ENCODE results near the gene RRM2.

DNA sequence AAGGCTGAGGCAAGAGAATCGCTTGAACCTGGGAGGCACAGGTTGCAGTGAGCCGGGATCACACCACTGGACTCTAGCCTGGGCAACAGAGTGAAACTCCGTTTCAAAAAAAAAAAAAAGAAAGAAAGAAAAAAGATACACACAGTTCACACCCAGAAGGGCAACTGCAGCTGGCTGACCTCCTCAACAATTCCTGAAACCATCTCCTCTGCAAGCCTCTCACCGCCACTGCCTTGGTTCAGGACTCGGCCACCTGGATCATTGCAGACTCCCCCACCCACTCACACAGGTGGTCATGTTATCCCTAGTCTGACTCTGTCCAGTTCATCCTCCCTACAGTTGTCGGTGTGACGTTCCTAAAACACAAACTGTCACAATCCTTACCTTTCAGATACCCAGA, 44.5 kb upstream of the RRM2 start:
- TF ChIP-seq CHD4 (IDR thresholded peaks at IDR 0.05; ENCODE audit: borderline replicate concordance) (no peak), EP300 (IDR thresholded peaks at IDR 0.05) (no peak), POLR2A (IDR thresholded peaks at IDR 0.05; ENCODE audit: low read length) (no peak)
- TF ChIP-seq, protein P1, sequence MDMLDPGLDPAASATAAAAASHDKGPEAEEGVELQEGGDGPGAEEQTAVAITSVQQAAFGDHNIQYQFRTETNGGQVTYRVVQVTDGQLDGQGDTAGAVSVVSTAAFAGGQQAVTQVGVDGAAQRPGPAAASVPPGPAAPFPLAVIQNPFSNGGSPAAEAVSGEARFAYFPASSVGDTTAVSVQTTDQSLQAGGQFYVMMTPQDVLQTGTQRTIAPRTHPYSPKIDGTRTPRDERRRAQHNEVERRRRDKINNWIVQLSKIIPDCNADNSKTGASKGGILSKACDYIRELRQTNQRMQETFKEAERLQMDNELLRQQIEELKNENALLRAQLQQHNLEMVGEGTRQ (IDR thresholded peaks at IDR 0.05) = no peak
- TF ChIP-seq, protein P2, sequence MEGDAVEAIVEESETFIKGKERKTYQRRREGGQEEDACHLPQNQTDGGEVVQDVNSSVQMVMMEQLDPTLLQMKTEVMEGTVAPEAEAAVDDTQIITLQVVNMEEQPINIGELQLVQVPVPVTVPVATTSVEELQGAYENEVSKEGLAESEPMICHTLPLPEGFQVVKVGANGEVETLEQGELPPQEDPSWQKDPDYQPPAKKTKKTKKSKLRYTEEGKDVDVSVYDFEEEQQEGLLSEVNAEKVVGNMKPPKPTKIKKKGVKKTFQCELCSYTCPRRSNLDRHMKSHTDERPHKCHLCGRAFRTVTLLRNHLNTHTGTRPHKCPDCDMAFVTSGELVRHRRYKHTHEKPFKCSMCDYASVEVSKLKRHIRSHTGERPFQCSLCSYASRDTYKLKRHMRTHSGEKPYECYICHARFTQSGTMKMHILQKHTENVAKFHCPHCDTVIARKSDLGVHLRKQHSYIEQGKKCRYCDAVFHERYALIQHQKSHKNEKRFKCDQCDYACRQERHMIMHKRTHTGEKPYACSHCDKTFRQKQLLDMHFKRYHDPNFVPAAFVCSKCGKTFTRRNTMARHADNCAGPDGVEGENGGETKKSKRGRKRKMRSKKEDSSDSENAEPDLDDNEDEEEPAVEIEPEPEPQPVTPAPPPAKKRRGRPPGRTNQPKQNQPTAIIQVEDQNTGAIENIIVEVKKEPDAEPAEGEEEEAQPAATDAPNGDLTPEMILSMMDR (IDR thresholded peaks at IDR 0.05) = no peak

Measured in A549 (cell line).